Measurements from ENCODE around the gene ERI2. TPM values are rescaled to one million over a fixed set of nuclear protein-coding genes. Genes with fewer than 3 reads are reported as not detected.

ERI2 gene
- total RNA-seq, 5 donors from 2014 or later (not counting 1 experiment from before 2014, with no cell fraction given): 2.3 to 3.0 (median 2.4) TPM

DNA sequence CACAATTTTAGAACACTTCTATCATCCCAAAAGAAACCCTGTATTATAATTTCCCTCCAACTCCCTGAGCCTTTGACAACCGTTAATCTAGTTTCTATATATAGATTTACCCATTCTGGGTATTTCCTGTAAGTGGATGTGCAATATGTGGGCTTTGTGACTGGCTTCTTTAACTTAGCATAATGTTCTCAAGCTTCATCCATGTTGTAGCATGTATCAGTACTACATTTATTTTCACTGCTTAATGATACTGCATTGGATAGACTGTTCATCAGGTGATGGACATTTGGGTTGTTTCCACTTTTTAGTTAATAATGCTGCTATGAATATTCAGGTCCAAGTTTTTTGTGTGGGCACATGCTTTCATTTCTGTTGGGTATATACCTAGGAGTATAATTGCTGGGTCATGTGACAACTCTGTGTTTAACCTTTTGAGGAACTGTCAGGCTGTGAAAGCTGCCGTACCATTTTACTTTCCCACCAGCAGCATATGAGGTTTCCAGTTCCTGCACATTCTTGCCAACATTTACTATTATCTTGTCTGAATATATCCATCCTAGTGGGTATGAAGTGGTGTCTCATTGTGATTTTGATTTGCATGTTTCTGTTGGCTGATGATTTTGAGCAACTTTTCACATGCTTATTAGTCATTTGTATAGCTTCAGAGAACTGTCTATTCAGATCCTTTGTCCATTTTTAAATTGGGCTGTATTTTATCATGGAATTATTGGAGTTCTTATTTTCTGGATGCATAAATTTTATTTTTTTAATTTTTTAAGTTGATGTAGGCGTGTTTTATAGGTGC is 16.5 kb upstream of the ERI2 start:
- DNase-seq: no peak
- H3K4me1 ChIP-seq (ENCODE audit: control insufficient read depth in 1 of 2, extremely low read depth in 1 of 2, insufficient read depth in 2 of 2, low read length in 2 of 2): peaks cover 0 to 4% of the 10 kb centered on the region in 2 experiments
- no peaks in the 10 kb centered on the region for H3K27me3 ChIP-seq (replicated peaks in 1 of 2; ENCODE audit: control insufficient read depth in 2 of 2, extremely low read depth in 1 of 2, insufficient read depth in 2 of 2, low read length in 1 of 2)
- Mint-ChIP-seq H3K9me3 (no peaks in the 10 kb centered on the region), H3K4me3 (no peak overlapping the region), H3K36me3 (no peaks in the 10 kb centered on the region), H3K4me1 (peaks cover 3 to 7% (median 6%) of the 10 kb centered on the region in 3 donors), H3K27ac (no peak overlapping the region), H3K27me3 (no peaks in the 10 kb centered on the region)
- H3K27ac ChIP-seq (ENCODE audit: low read length): no peak overlapping the region
- no peaks in the 10 kb centered on the region for H3K9me3 ChIP-seq
- POLR2A ChIA-PET: no interaction called here
- no peak overlapping the region for H3K4me3 ChIP-seq (ENCODE audit: control insufficient read depth in 1 of 2, extremely low read depth in 1 of 2, low read length in 1 of 2)
- ATAC-seq (replicated peaks in 1 of 4): no peak
- no peaks in the 10 kb centered on the region for H3K36me3 ChIP-seq (ENCODE audit: control insufficient read depth in 2 of 2, extremely low read depth in 1 of 2, insufficient read depth in 1 of 2, low read length in 1 of 2)
- no CpG with 5 or more reads among the region's 3 CpGs for WGBS (ENCODE audit: insufficient coverage)
- CTCF ChIA-PET: no interaction called here

DNA sequence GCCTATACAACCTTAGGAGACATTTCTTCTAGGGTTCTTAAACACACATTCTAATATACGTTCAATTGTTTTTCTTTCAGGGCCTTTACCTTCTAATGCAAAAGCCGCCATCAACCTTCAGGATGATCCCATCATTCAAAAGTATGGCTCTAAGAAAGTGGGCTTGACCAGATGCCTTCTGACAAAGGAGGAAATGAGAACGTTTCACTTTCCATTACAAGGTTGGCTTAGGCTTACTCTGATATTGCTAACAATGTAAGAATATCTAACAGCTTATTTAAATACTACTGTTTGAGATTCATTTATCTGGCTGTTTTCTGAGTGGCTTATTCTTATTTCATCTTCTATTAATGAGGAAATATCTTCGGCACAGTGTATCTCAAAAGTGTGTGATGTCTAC is 15.4 kb upstream of the ERI2 start:
- POLR2A ChIA-PET: no interaction called here
- Histone ChIP-seq H3K4me3 (ENCODE audit: control insufficient read depth in 1 of 2, extremely low read depth in 1 of 2, low read length in 1 of 2) (no peak overlapping the region), H3K27ac (ENCODE audit: low read length) (no peak overlapping the region), H3K36me3 (ENCODE audit: control insufficient read depth in 2 of 2, extremely low read depth in 1 of 2, insufficient read depth in 1 of 2, low read length in 1 of 2) (no peaks in the 10 kb centered on the region), H3K4me1 (ENCODE audit: control insufficient read depth in 1 of 2, extremely low read depth in 1 of 2, insufficient read depth in 2 of 2, low read length in 2 of 2) (peaks cover 0 to 4% of the 10 kb centered on the region in 2 experiments), H3K27me3 (replicated peaks in 1 of 2; ENCODE audit: control insufficient read depth in 2 of 2, extremely low read depth in 1 of 2, insufficient read depth in 2 of 2, low read length in 1 of 2) (no peaks in the 10 kb centered on the region), H3K9me3 (no peaks in the 10 kb centered on the region)
- Mint-ChIP-seq H3K4me3 (no peak overlapping the region), H3K27me3 (no peaks in the 10 kb centered on the region), H3K9me3 (no peaks in the 10 kb centered on the region), H3K36me3 (no peaks in the 10 kb centered on the region), H3K27ac (no peak overlapping the region), H3K4me1 (peaks cover 3 to 7% (median 6%) of the 10 kb centered on the region in 3 donors)
- 100% methylated on average over 2 of the region's 4 CpGs for WGBS (ENCODE audit: insufficient coverage)
- ATAC-seq (replicated peaks in 1 of 4) (no peak), DNase-seq (no peak)
- CTCF ChIA-PET: interaction anchor here in 1 of 2 donors (0.9 kb wide), 1 partner anchor 737 kb away, joined by 3 read pairs; no protein-coding TSS in a partner anchor

DNA sequence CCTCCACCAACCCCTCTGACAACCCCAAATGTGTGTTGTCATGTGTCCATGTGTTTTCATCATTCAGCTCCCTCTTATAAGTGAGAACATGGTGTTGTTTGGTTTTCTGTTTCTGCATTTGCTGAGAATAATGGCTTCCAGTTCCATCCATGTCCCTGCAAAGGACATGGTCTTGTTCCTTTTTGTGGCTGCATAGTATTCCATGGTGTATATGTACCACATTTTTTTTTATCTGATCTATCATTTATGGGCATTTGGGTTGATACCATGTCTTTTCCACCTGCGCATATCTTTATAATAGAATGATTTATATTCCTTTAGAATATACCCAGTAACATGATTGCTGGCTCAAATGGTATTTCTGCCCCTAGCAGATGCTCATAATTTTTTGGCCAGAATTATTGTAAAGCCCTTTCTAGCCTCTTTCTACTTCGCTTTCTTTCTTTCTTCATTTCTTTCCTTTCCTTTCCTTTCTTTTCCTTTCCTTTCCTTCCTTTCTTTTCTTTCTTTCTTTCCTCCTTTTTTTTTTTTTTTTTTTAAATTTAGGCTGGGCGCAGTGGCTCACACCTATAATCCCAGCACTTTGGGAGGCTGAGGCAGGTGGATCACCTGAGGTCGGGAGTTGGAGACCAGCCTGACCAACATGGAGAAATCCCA is 12.8 kb upstream of the ERI2 start:
- Mint-ChIP-seq H3K36me3 (no peaks in the 10 kb centered on the region), H3K27me3 (no peaks in the 10 kb centered on the region), H3K4me1 (peaks cover 3 to 11% (median 6%) of the 10 kb centered on the region in 3 donors), H3K4me3 (no peak overlapping the region), H3K27ac (no peak overlapping the region), H3K9me3 (no peaks in the 10 kb centered on the region)
- Histone ChIP-seq H3K9me3 (no peaks in the 10 kb centered on the region), H3K36me3 (ENCODE audit: control insufficient read depth in 2 of 2, extremely low read depth in 1 of 2, insufficient read depth in 1 of 2, low read length in 1 of 2) (no peaks in the 10 kb centered on the region), H3K4me1 (ENCODE audit: control insufficient read depth in 1 of 2, extremely low read depth in 1 of 2, insufficient read depth in 2 of 2, low read length in 2 of 2) (peaks cover 0 to 4% of the 10 kb centered on the region in 2 experiments), H3K4me3 (ENCODE audit: control insufficient read depth in 1 of 2, extremely low read depth in 1 of 2, low read length in 1 of 2) (no peak overlapping the region), H3K27ac (ENCODE audit: low read length) (no peak overlapping the region), H3K27me3 (replicated peaks in 1 of 2; ENCODE audit: control insufficient read depth in 2 of 2, extremely low read depth in 1 of 2, insufficient read depth in 2 of 2, low read length in 1 of 2) (no peaks in the 10 kb centered on the region)
- 100% methylated on average over 1 of the region's 4 CpGs for WGBS (ENCODE audit: insufficient coverage)
- ChIA-PET CTCF (no interaction called here), POLR2A (no interaction called here)
- ATAC-seq (replicated peaks in 1 of 4): no peak
- no peak for DNase-seq

DNA sequence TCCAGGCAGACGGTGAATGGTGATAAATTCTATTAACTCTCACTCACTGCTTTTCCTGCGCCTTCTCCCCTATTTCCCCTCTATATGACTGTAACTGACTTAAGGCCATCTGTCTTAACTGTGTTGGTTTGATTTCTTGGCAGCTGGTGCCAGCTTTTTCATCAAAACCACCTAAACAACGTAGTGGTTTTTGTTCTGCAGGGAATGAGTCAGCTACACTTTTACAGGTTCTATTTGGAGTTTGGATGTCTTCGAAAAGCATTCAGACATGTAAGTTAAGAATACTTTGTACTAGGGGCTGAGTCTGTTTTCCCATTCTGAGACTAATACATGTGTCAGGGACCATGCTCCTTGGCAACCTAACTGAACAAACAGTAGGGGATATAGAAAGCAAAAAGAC is 8.5 kb upstream of the ERI2 start:
- no peaks in the 10 kb centered on the region for H3K9me3 Mint-ChIP-seq
- ChIA-PET CTCF (no interaction called here), POLR2A (no interaction called here)
- no peak for ATAC-seq (replicated peaks in 1 of 4)
- peaks cover 0 to 7% (median 0%) of the 10 kb centered on the region in 3 donors for H3K4me1 Mint-ChIP-seq
- H3K9me3 ChIP-seq: no peaks in the 10 kb centered on the region
- DNase-seq: no peak
- no peak overlapping the region for H3K27ac Mint-ChIP-seq
- H3K27me3 ChIP-seq (replicated peaks in 1 of 2; ENCODE audit: control insufficient read depth in 2 of 2, extremely low read depth in 1 of 2, insufficient read depth in 2 of 2, low read length in 1 of 2): no peaks in the 10 kb centered on the region
- no peak overlapping the region for H3K4me3 ChIP-seq (ENCODE audit: control insufficient read depth in 1 of 2, extremely low read depth in 1 of 2, low read length in 1 of 2)
- H3K36me3 Mint-ChIP-seq: no peaks in the 10 kb centered on the region
- no CpG with 5 or more reads among the region's 4 CpGs for WGBS (ENCODE audit: insufficient coverage)
- H3K4me3 Mint-ChIP-seq: no peak overlapping the region
- H3K4me1 ChIP-seq (ENCODE audit: control insufficient read depth in 1 of 2, extremely low read depth in 1 of 2, insufficient read depth in 2 of 2, low read length in 2 of 2): no peaks in the 10 kb centered on the region
- H3K27ac ChIP-seq (ENCODE audit: low read length): no peak overlapping the region
- no peaks in the 10 kb centered on the region for H3K27me3 Mint-ChIP-seq
- H3K36me3 ChIP-seq (ENCODE audit: control insufficient read depth in 2 of 2, extremely low read depth in 1 of 2, insufficient read depth in 1 of 2, low read length in 1 of 2): no peaks in the 10 kb centered on the region

DNA sequence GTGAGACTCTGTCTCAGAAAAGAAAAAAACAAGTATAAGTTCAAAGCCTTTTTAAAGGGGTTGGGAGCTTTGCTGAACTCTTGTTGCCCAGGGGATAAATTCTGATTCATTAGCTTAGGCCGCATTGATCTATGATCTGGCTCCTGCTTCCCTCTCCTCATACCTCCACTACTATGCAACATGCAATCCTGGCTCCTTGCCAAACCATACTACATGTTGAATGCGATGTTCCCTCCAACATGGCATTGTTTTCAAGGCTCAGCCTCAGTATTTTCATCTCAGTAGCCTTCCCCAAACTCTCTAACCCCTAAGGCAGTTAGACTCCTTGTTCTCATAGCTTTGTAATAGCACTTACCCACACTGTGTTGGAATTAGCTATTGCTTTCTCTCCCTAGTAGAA is 6.2 kb upstream of the ERI2 start:
- Mint-ChIP-seq H3K27ac (no peak overlapping the region), H3K36me3 (no peaks in the 10 kb centered on the region), H3K27me3 (no peaks in the 10 kb centered on the region), H3K9me3 (no peaks in the 10 kb centered on the region), H3K4me1 (peaks cover 4 to 15% (median 5%) of the 10 kb centered on the region in 3 donors), H3K4me3 (no peak overlapping the region)
- no peak for ATAC-seq (replicated peaks in 1 of 4)
- POLR2A ChIA-PET: interaction anchor here in 1 of 2 donors (0.6 kb wide), 1 partner anchor 95 kb away, joined by 6 read pairs; no protein-coding TSS in a partner anchor
- H3K27me3 ChIP-seq (replicated peaks in 1 of 2; ENCODE audit: control insufficient read depth in 2 of 2, extremely low read depth in 1 of 2, insufficient read depth in 2 of 2, low read length in 1 of 2): no peaks in the 10 kb centered on the region
- CTCF ChIA-PET: interaction anchor here in 1 of 2 donors (0.7 kb wide), 1 partner anchor 197 kb away, joined by 7 read pairs; no protein-coding TSS in a partner anchor
- H3K9me3 ChIP-seq: no peaks in the 10 kb centered on the region
- peaks cover 0 to 3% of the 10 kb centered on the region in 2 experiments for H3K4me1 ChIP-seq (ENCODE audit: control insufficient read depth in 1 of 2, extremely low read depth in 1 of 2, insufficient read depth in 2 of 2, low read length in 2 of 2)
- DNase-seq: no peak
- no peak overlapping the region for H3K4me3 ChIP-seq (ENCODE audit: control insufficient read depth in 1 of 2, extremely low read depth in 1 of 2, low read length in 1 of 2)
- H3K27ac ChIP-seq (ENCODE audit: low read length): no peak overlapping the region
- WGBS (ENCODE audit: insufficient coverage): 83% methylated on average over 2 of the region's 2 CpGs
- no peaks in the 10 kb centered on the region for H3K36me3 ChIP-seq (ENCODE audit: control insufficient read depth in 2 of 2, extremely low read depth in 1 of 2, insufficient read depth in 1 of 2, low read length in 1 of 2)

DNA sequence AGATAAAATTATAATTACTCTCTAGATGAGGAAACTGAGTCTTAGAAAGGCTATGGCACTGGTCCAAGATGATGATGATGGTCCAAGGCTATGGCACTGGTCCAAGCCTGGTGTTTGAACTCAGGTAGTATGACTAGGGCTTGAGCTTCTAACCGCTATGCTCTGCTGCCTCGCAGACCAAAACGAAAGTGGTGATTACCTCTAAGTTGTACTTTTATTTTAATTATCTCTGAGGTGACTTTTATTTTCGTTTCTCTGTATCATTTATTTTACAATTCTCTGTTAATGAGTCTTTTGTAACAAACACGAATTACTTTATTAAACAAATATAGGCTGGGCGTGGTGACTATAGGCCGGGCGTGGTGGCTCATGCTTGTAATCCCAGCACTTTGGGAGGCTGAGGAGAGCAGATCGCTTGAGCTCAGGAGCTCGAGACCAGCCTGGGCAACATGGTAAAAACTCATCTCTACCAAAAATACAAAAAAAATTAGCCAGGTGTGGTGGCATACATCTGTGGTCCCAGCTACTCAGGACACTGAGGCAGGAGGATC is 5.7 kb upstream of the ERI2 start:
- CTCF ChIA-PET: no interaction called here
- no peak overlapping the region for H3K27ac ChIP-seq (ENCODE audit: low read length)
- 100% methylated on average over 1 of the region's 10 CpGs for WGBS (ENCODE audit: insufficient coverage)
- no peaks in the 10 kb centered on the region for H3K36me3 ChIP-seq (ENCODE audit: control insufficient read depth in 2 of 2, extremely low read depth in 1 of 2, insufficient read depth in 1 of 2, low read length in 1 of 2)
- H3K27me3 Mint-ChIP-seq: no peaks in the 10 kb centered on the region
- ATAC-seq (replicated peaks in 1 of 4): no peak
- no peaks in the 10 kb centered on the region for H3K9me3 ChIP-seq
- H3K36me3 Mint-ChIP-seq: no peaks in the 10 kb centered on the region
- POLR2A ChIA-PET: no interaction called here
- no peak overlapping the region for H3K4me3 Mint-ChIP-seq
- no peaks in the 10 kb centered on the region for H3K27me3 ChIP-seq (replicated peaks in 1 of 2; ENCODE audit: control insufficient read depth in 2 of 2, extremely low read depth in 1 of 2, insufficient read depth in 2 of 2, low read length in 1 of 2)
- no peak for DNase-seq
- H3K4me3 ChIP-seq (ENCODE audit: control insufficient read depth in 1 of 2, extremely low read depth in 1 of 2, low read length in 1 of 2): no peak overlapping the region
- peaks cover 4 to 18% (median 9%) of the 10 kb centered on the region in 3 donors for H3K4me1 Mint-ChIP-seq
- no peaks in the 10 kb centered on the region for H3K9me3 Mint-ChIP-seq
- H3K4me1 ChIP-seq (ENCODE audit: control insufficient read depth in 1 of 2, extremely low read depth in 1 of 2, insufficient read depth in 2 of 2, low read length in 2 of 2): peaks cover 0 to 9% of the 10 kb centered on the region in 2 experiments
- no peak overlapping the region for H3K27ac Mint-ChIP-seq

Data from T-cell (primary cell).